ENCODE data around the gene EXOC2.

EXOC2 gene

DNA sequence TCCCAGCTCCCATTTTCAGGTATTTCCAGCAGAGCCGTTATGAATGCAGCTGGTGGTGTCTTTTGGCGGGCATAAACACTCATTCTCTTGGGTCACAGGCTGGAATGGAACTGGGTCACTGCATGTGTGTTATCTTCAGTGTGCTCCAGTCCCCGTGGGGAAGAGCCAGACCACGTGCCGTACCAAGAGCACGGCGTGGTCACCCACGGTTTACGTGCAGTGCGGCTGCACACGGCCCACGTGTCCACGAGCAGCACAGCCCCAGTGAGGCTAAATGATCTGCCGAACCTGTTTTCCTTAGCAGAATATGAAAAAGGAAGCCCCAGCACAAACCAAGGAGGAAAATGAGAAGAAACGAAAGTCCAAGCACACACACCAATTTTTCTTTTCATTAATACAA is 179.9 kb downstream of the EXOC2 start:
- Histone ChIP-seq H2AFZ (ENCODE audit: low read length) (no peak overlapping the region), H3K18ac (ENCODE audit: low read length) (no peak overlapping the region), H3K4ac (ENCODE audit: low read length) (no peak overlapping the region), H3K9me3 (replicated peaks in 1 of 2; ENCODE audit: control insufficient read depth in 2 of 2, insufficient read depth in 1 of 2, low read depth in 1 of 2, low read length in 2 of 2) (peaks cover 3 to 4% of the 10 kb centered on the region in 2 donors), H3K4me3 (ENCODE audit: low read length in 2 of 2) (no peak overlapping the region), H2BK120ac (ENCODE audit: low read depth, low read length) (no peak overlapping the region), H4K91ac (ENCODE audit: low read depth, low read length, poor library complexity) (no peak overlapping the region), H3K79me1 (ENCODE audit: low read depth, low read length) (no peaks in the 10 kb centered on the region), H3K4me2 (ENCODE audit: insufficient read depth, low read length, poor library complexity, severe bottlenecking) (no peak overlapping the region), H2AK5ac (ENCODE audit: low read depth, low read length) (no peak overlapping the region), H3K23ac (ENCODE audit: low read depth, low read length, poor library complexity) (peak overlapping the region; percentile 29), H2BK5ac (ENCODE audit: low read length) (no peak overlapping the region), H3K14ac (ENCODE audit: low read length) (no peak overlapping the region), H3K27me3 (ENCODE audit: control insufficient read depth in 3 of 3, insufficient read depth in 3 of 3, low read depth in 1 of 3, low read length in 3 of 3) (no peaks in the 10 kb centered on the region), H4K8ac (ENCODE audit: low read depth, low read length) (no peak overlapping the region), H3K4me1 (ENCODE audit: control insufficient read depth in 2 of 2, insufficient read depth in 1 of 2, low read depth in 1 of 2, low read length in 2 of 2) (peaks cover 0 to 2% of the 10 kb centered on the region in 2 donors), H3K27ac (replicated peaks; ENCODE audit: low read length) (no peak overlapping the region), H3K36me3 (replicated peaks in 1 of 2; ENCODE audit: control insufficient read depth in 2 of 2, insufficient read depth in 2 of 2, low read length in 2 of 2) (peaks cover 0 to 12% of the 10 kb centered on the region in 2 donors), H3K9ac (ENCODE audit: low read depth, low read length, poor library complexity) (peak overlapping the region; percentile 12), H2BK12ac (ENCODE audit: low read length) (peak overlapping the region; percentile 88), H2BK15ac (ENCODE audit: low read length) (no peak overlapping the region)
- DNase-seq (ENCODE audit: low spot score) = no peak
- WGBS, 2 donors (ENCODE audit: extremely low coverage in 2 of 2, insufficient read length in 2 of 2, insufficient replicate concordance in 1 of 2) = no CpG with 5 or more reads among the region's 15 CpGs

DNA sequence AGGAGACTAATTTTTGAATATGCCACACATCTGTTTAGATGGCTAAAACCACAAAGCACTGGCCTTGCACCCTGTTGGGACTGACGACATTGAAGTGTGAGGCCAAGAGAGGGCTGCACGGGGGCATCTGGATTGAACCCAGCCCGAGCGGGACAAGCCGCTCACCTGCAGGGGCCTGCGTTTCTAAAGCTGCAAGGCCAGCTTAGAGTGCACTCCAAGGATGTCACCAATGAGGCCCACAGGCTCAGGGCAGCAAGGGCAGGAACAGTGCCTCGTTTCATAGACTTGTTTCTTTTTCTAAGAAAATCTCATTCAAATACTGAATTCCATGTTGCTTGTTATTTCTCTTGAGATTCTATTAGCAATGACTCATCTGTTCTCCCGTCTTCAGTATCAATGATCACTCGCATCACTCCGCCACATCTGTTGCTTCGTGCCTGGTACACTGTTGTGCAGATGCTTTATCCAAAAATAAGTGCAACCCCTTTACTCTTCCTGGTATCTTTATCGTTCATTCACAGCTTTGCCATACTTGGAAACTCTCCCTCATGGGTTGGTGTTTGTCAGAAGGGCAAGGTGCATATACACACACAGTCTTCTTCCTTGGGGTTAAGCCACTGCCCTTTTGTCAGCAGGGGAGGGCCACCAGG is 181.3 kb downstream of the EXOC2 start:
- no peak overlapping the region for H2AK5ac ChIP-seq (ENCODE audit: low read depth, low read length)
- WGBS, 2 donors (ENCODE audit: extremely low coverage in 2 of 2, insufficient read length in 2 of 2, insufficient replicate concordance in 1 of 2) = no CpG with 5 or more reads among the region's 12 CpGs
- H3K23ac ChIP-seq (ENCODE audit: low read depth, low read length, poor library complexity) = no peak overlapping the region
- no peaks in the 10 kb centered on the region for H3K27me3 ChIP-seq (ENCODE audit: control insufficient read depth in 3 of 3, insufficient read depth in 3 of 3, low read depth in 1 of 3, low read length in 3 of 3)
- H2BK12ac ChIP-seq (ENCODE audit: low read length) = no peak overlapping the region
- H2BK5ac ChIP-seq (ENCODE audit: low read length) = no peak overlapping the region
- H4K91ac ChIP-seq (ENCODE audit: low read depth, low read length, poor library complexity) = no peak overlapping the region
- peaks cover 0 to 2% of the 10 kb centered on the region in 2 donors for H3K4me1 ChIP-seq (ENCODE audit: control insufficient read depth in 2 of 2, insufficient read depth in 1 of 2, low read depth in 1 of 2, low read length in 2 of 2)
- H2BK120ac ChIP-seq (ENCODE audit: low read depth, low read length) = no peak overlapping the region
- no peak overlapping the region for H3K4ac ChIP-seq (ENCODE audit: low read length)
- H3K79me1 ChIP-seq (ENCODE audit: low read depth, low read length) = no peaks in the 10 kb centered on the region
- no peak overlapping the region for H3K14ac ChIP-seq (ENCODE audit: low read length)
- H3K36me3 ChIP-seq (replicated peaks in 1 of 2; ENCODE audit: control insufficient read depth in 2 of 2, insufficient read depth in 2 of 2, low read length in 2 of 2) = peaks cover 0 to 8% of the 10 kb centered on the region in 2 donors
- H3K9me3 ChIP-seq (replicated peaks in 1 of 2; ENCODE audit: control insufficient read depth in 2 of 2, insufficient read depth in 1 of 2, low read depth in 1 of 2, low read length in 2 of 2) = peaks cover 0 to 4% of the 10 kb centered on the region in 2 donors
- no peak overlapping the region for H3K9ac ChIP-seq (ENCODE audit: low read depth, low read length, poor library complexity)
- no peak overlapping the region for H3K4me2 ChIP-seq (ENCODE audit: insufficient read depth, low read length, poor library complexity, severe bottlenecking)
- H3K4me3 ChIP-seq (ENCODE audit: low read length in 2 of 2) = no peak overlapping the region
- DNase-seq (ENCODE audit: low spot score) = no peak
- no peak overlapping the region for H2AFZ ChIP-seq (ENCODE audit: low read length)
- H3K18ac ChIP-seq (ENCODE audit: low read length) = no peak overlapping the region
- H3K27ac ChIP-seq (replicated peaks; ENCODE audit: low read length) = no peak overlapping the region
- H2BK15ac ChIP-seq (ENCODE audit: low read length) = no peak overlapping the region
- no peak overlapping the region for H4K8ac ChIP-seq (ENCODE audit: low read depth, low read length)

DNA sequence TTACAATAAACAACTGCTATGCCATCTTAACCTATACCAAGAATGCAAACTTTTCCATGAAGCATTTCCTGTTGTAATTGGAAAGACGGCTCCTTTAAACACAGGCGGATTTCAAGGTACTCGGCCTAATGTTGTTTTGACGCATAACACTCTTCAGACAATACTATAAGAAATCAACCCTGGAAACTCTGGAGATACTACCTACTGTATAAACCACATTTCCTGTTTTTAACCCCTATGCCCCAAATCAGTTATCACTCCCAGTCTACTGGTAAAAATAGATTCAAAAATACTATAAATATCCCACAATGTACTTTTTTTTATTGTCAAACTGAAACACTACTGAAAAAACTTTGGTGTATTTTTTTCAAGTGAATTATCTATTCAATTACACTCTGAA is 183.3 kb downstream of the EXOC2 start:
- peaks cover 0 to 2% of the 10 kb centered on the region in 2 donors for H3K4me1 ChIP-seq (ENCODE audit: control insufficient read depth in 2 of 2, insufficient read depth in 1 of 2, low read depth in 1 of 2, low read length in 2 of 2)
- DNase-seq (ENCODE audit: low spot score) = no peak
- no peak overlapping the region for H3K9ac ChIP-seq (ENCODE audit: low read depth, low read length, poor library complexity)
- H3K4me3 ChIP-seq (ENCODE audit: low read length in 2 of 2) = no peak overlapping the region
- H2BK15ac ChIP-seq (ENCODE audit: low read length) = no peak overlapping the region
- WGBS, 2 donors (ENCODE audit: extremely low coverage in 2 of 2, insufficient read length in 2 of 2, insufficient replicate concordance in 1 of 2) = no CpG with 5 or more reads among the region's 4 CpGs
- no peak overlapping the region for H3K4me2 ChIP-seq (ENCODE audit: insufficient read depth, low read length, poor library complexity, severe bottlenecking)
- H3K27me3 ChIP-seq (ENCODE audit: control insufficient read depth in 3 of 3, insufficient read depth in 3 of 3, low read depth in 1 of 3, low read length in 3 of 3) = no peaks in the 10 kb centered on the region
- H2AFZ ChIP-seq (ENCODE audit: low read length) = no peak overlapping the region
- no peak overlapping the region for H3K18ac ChIP-seq (ENCODE audit: low read length)
- no peak overlapping the region for H2BK12ac ChIP-seq (ENCODE audit: low read length)
- no peak overlapping the region for H2AK5ac ChIP-seq (ENCODE audit: low read depth, low read length)
- H3K14ac ChIP-seq (ENCODE audit: low read length) = no peak overlapping the region
- H3K4ac ChIP-seq (ENCODE audit: low read length) = no peak overlapping the region
- H4K91ac ChIP-seq (ENCODE audit: low read depth, low read length, poor library complexity) = no peak overlapping the region
- H3K27ac ChIP-seq (replicated peaks; ENCODE audit: low read length) = no peak overlapping the region
- no peak overlapping the region for H2BK120ac ChIP-seq (ENCODE audit: low read depth, low read length)
- no peaks in the 10 kb centered on the region for H3K79me1 ChIP-seq (ENCODE audit: low read depth, low read length)
- peaks cover 0 to 8% of the 10 kb centered on the region in 2 donors for H3K36me3 ChIP-seq (replicated peaks in 1 of 2; ENCODE audit: control insufficient read depth in 2 of 2, insufficient read depth in 2 of 2, low read length in 2 of 2)
- H3K9me3 ChIP-seq (replicated peaks in 1 of 2; ENCODE audit: control insufficient read depth in 2 of 2, insufficient read depth in 1 of 2, low read depth in 1 of 2, low read length in 2 of 2) = peaks cover 0 to 3% of the 10 kb centered on the region in 2 donors
- H3K23ac ChIP-seq (ENCODE audit: low read depth, low read length, poor library complexity) = no peak overlapping the region
- H2BK5ac ChIP-seq (ENCODE audit: low read length) = no peak overlapping the region
- H4K8ac ChIP-seq (ENCODE audit: low read depth, low read length) = no peak overlapping the region

DNA sequence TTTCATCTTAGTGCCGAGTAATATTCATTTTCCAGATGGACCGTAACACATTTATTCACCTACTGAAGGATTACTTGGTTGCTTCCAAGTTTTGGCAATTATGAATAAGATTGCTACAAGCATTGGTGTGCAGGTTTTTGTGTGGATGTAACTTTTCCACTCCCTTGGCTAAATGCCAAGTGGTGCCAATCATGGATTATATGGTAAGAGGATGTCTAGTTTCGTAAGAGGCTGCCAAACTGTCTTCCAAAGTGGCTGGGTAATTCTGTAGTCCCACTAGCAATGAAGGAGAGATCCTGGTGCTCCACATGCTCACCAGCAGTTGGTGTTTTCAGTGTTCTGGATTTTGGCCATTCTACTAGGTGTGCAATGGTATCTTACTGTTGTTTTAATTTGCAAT is 184.3 kb downstream of the EXOC2 start:
- Histone ChIP-seq H3K27ac (replicated peaks; ENCODE audit: low read length) (no peak overlapping the region), H3K9me3 (replicated peaks in 1 of 2; ENCODE audit: control insufficient read depth in 2 of 2, insufficient read depth in 1 of 2, low read depth in 1 of 2, low read length in 2 of 2) (no peaks in the 10 kb centered on the region), H4K91ac (ENCODE audit: low read depth, low read length, poor library complexity) (no peak overlapping the region), H3K4ac (ENCODE audit: low read length) (no peak overlapping the region), H3K4me1 (ENCODE audit: control insufficient read depth in 2 of 2, insufficient read depth in 1 of 2, low read depth in 1 of 2, low read length in 2 of 2) (no peaks in the 10 kb centered on the region), H3K18ac (ENCODE audit: low read length) (no peak overlapping the region), H2AFZ (ENCODE audit: low read length) (no peak overlapping the region), H2BK120ac (ENCODE audit: low read depth, low read length) (no peak overlapping the region), H3K23ac (ENCODE audit: low read depth, low read length, poor library complexity) (no peak overlapping the region), H2BK15ac (ENCODE audit: low read length) (no peak overlapping the region), H2BK12ac (ENCODE audit: low read length) (no peak overlapping the region), H3K36me3 (replicated peaks in 1 of 2; ENCODE audit: control insufficient read depth in 2 of 2, insufficient read depth in 2 of 2, low read length in 2 of 2) (peaks cover 2 to 8% of the 10 kb centered on the region in 2 donors), H3K9ac (ENCODE audit: low read depth, low read length, poor library complexity) (no peak overlapping the region), H3K27me3 (ENCODE audit: control insufficient read depth in 3 of 3, insufficient read depth in 3 of 3, low read depth in 1 of 3, low read length in 3 of 3) (no peaks in the 10 kb centered on the region), H3K14ac (ENCODE audit: low read length) (no peak overlapping the region), H3K4me2 (ENCODE audit: insufficient read depth, low read length, poor library complexity, severe bottlenecking) (no peak overlapping the region), H3K79me1 (ENCODE audit: low read depth, low read length) (no peaks in the 10 kb centered on the region), H4K8ac (ENCODE audit: low read depth, low read length) (no peak overlapping the region), H2BK5ac (ENCODE audit: low read length) (no peak overlapping the region), H2AK5ac (ENCODE audit: low read depth, low read length) (no peak overlapping the region), H3K4me3 (ENCODE audit: low read length in 2 of 2) (no peak overlapping the region)
- no CpG with 5 or more reads among the region's 3 CpGs for WGBS, 2 donors (ENCODE audit: extremely low coverage in 2 of 2, insufficient read length in 2 of 2, insufficient replicate concordance in 1 of 2)
- no peak for DNase-seq (ENCODE audit: low spot score)
